ENCODE data around the gene DTD2. TPM values are rescaled to one million over a fixed set of nuclear protein-coding genes. Genes with fewer than 3 reads are reported as not detected.
"Not testable (repeated sequence)": the region's sequence is repeated elsewhere in the genome, so short reads cannot be mapped to it uniquely, and the experiment has no call there.

Gene DTD2
- total RNA-seq, 1 experiment from 2014 or later: 16.7 TPM

DNA sequence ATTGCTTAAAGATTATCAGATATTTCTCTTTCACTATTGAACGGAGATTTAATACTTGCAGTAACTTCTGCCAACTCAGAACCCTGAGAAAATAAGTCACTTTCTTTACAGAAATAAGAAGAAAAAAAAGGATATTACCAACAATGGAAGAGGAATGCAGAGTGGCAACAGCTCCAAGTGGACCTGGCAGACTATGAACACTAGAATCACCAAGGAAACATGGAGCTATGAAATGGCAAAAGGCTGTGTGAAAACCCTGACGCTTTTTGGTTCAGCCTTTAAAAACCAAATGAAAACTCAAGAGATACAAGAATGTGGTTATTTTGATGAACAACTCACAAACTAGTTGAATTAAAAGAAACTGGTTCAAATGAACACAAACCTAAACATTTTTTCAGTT is 17.7 kb downstream of the DTD2 start (continued):
- TF ChIP-seq, protein P1, sequence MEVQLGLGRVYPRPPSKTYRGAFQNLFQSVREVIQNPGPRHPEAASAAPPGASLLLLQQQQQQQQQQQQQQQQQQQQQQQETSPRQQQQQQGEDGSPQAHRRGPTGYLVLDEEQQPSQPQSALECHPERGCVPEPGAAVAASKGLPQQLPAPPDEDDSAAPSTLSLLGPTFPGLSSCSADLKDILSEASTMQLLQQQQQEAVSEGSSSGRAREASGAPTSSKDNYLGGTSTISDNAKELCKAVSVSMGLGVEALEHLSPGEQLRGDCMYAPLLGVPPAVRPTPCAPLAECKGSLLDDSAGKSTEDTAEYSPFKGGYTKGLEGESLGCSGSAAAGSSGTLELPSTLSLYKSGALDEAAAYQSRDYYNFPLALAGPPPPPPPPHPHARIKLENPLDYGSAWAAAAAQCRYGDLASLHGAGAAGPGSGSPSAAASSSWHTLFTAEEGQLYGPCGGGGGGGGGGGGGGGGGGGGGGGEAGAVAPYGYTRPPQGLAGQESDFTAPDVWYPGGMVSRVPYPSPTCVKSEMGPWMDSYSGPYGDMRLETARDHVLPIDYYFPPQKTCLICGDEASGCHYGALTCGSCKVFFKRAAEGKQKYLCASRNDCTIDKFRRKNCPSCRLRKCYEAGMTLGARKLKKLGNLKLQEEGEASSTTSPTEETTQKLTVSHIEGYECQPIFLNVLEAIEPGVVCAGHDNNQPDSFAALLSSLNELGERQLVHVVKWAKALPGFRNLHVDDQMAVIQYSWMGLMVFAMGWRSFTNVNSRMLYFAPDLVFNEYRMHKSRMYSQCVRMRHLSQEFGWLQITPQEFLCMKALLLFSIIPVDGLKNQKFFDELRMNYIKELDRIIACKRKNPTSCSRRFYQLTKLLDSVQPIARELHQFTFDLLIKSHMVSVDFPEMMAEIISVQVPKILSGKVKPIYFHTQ (CRISPR knock-in tag; IDR thresholded peaks at IDR 0.05): no peak
- TF ChIP-seq, protein P2, sequence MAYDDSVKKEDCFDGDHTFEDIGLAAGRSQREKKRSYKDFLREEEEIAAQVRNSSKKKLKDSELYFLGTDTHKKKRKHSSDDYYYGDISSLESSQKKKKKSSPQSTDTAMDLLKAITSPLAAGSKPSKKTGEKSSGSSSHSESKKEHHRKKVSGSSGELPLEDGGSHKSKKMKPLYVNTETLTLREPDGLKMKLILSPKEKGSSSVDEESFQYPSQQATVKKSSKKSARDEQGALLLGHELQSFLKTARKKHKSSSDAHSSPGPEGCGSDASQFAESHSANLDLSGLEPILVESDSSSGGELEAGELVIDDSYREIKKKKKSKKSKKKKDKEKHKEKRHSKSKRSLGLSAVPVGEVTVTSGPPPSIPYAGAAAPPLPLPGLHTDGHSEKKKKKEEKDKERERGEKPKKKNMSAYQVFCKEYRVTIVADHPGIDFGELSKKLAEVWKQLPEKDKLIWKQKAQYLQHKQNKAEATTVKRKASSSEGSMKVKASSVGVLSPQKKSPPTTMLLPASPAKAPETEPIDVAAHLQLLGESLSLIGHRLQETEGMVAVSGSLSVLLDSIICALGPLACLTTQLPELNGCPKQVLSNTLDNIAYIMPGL (CRISPR knock-in tag; IDR thresholded peaks at IDR 0.05): no peak
- no peak for TF ChIP-seq ELF4 (CRISPR knock-in tag; IDR thresholded peaks at IDR 0.05; ENCODE audit: low read depth)

DNA sequence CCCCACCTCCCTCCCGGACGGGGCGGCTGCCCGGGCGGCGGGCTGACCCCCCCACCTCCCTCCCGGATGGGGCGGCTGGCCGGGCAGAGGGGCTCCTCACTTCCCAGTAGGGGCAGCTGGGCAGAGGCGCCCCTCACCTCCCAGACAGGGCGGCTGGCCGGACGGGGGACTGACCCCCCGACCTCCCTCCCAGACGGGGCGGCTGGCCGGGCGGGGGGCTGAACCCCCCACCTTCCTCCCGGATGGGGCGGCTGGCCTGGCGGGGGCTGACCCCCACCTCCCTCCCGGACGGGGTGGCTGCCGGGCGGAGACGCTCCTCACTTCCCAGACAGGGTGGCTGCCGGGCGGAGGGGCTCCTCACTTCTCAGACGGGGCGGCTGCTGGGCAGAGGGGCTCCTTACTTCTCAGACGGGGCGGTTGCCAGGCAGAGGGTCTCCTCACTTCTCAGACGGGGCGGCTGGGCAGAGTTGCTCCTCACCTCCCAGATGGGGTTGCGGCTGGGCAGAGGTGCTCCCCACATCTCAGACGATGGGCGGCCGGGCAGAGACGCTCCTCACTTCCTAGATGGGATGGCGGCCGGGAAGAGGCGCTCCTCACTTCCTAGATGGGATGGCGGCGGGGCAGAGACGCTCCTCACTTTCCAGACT is 20.1 kb downstream of the DTD2 start:
- POLR2A ChIA-PET: not testable (repeated sequence)
- peaks cover 29% of the 10 kb centered on the region for H3K36me3 Mint-ChIP-seq

DNA sequence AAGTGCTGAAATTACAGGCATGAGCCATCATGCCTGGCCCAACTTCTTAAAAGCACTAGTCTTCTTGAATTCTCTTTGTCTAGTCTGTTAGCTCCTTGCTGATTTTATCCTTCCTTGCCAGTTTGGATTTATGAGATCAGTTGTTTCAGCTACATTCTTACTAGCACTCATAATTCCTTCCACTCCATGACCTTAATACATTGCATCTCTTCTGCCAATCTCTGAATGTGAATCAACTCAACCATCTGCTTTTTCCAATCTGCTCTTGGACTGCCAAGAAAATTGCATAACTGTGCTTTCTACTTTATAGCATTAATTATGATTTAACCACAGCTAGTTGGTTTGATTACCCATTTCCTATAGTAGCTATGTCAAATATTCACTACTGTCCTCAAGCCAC is 22.0 kb downstream of the DTD2 start:
- no peak for TF ChIP-seq GRHL2 (CRISPR knock-in tag; IDR thresholded peaks at IDR 0.05; ENCODE audit: insufficient replicate concordance, severe bottlenecking)
- TF ChIP-seq OVOL2 (CRISPR knock-in tag; IDR thresholded peaks at IDR 0.05; ENCODE audit: borderline replicate concordance): no peak
- TF ChIP-seq EMX1 (CRISPR knock-in tag; IDR thresholded peaks at IDR 0.05): no peak
- no peak for TF ChIP-seq TEAD1 (CRISPR knock-in tag; IDR thresholded peaks at IDR 0.05)
- TF ChIP-seq, protein P3, sequence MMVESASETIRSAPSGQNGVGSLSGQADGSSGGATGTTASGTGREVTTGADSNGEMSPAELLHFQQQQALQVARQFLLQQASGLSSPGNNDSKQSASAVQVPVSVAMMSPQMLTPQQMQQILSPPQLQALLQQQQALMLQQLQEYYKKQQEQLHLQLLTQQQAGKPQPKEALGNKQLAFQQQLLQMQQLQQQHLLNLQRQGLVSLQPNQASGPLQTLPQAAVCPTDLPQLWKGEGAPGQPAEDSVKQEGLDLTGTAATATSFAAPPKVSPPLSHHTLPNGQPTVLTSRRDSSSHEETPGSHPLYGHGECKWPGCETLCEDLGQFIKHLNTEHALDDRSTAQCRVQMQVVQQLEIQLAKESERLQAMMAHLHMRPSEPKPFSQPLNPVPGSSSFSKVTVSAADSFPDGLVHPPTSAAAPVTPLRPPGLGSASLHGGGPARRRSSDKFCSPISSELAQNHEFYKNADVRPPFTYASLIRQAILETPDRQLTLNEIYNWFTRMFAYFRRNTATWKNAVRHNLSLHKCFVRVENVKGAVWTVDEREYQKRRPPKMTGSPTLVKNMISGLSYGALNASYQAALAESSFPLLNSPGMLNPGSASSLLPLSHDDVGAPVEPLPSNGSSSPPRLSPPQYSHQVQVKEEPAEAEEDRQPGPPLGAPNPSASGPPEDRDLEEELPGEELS (CRISPR knock-in tag; IDR thresholded peaks at IDR 0.05): no peak
- TF ChIP-seq MXD4 (CRISPR knock-in tag; IDR thresholded peaks at IDR 0.05; ENCODE audit: borderline replicate concordance): no peak
- TF ChIP-seq, protein P4, sequence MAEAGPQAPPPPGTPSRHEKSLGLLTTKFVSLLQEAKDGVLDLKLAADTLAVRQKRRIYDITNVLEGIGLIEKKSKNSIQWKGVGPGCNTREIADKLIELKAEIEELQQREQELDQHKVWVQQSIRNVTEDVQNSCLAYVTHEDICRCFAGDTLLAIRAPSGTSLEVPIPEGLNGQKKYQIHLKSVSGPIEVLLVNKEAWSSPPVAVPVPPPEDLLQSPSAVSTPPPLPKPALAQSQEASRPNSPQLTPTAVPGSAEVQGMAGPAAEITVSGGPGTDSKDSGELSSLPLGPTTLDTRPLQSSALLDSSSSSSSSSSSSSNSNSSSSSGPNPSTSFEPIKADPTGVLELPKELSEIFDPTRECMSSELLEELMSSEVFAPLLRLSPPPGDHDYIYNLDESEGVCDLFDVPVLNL (CRISPR knock-in tag; IDR thresholded peaks at IDR 0.05; ENCODE audit: borderline replicate concordance, low read depth): no peak
- TF ChIP-seq RELA (CRISPR knock-in tag; IDR thresholded peaks at IDR 0.05; ENCODE audit: borderline replicate concordance): no peak
- TF ChIP-seq, protein P2 (CRISPR knock-in tag; IDR thresholded peaks at IDR 0.05): no peak
- TF ChIP-seq, protein P5, sequence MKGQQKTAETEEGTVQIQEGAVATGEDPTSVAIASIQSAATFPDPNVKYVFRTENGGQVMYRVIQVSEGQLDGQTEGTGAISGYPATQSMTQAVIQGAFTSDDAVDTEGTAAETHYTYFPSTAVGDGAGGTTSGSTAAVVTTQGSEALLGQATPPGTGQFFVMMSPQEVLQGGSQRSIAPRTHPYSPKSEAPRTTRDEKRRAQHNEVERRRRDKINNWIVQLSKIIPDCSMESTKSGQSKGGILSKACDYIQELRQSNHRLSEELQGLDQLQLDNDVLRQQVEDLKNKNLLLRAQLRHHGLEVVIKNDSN (CRISPR knock-in tag; IDR thresholded peaks at IDR 0.05): no peak
- TF ChIP-seq, protein P6, sequence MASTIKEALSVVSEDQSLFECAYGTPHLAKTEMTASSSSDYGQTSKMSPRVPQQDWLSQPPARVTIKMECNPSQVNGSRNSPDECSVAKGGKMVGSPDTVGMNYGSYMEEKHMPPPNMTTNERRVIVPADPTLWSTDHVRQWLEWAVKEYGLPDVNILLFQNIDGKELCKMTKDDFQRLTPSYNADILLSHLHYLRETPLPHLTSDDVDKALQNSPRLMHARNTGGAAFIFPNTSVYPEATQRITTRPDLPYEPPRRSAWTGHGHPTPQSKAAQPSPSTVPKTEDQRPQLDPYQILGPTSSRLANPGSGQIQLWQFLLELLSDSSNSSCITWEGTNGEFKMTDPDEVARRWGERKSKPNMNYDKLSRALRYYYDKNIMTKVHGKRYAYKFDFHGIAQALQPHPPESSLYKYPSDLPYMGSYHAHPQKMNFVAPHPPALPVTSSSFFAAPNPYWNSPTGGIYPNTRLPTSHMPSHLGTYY (CRISPR knock-in tag; IDR thresholded peaks at IDR 0.05): no peak
- no peak for TF ChIP-seq NFATC4 (CRISPR knock-in tag; IDR thresholded peaks at IDR 0.05)
- TF ChIP-seq, protein P7, sequence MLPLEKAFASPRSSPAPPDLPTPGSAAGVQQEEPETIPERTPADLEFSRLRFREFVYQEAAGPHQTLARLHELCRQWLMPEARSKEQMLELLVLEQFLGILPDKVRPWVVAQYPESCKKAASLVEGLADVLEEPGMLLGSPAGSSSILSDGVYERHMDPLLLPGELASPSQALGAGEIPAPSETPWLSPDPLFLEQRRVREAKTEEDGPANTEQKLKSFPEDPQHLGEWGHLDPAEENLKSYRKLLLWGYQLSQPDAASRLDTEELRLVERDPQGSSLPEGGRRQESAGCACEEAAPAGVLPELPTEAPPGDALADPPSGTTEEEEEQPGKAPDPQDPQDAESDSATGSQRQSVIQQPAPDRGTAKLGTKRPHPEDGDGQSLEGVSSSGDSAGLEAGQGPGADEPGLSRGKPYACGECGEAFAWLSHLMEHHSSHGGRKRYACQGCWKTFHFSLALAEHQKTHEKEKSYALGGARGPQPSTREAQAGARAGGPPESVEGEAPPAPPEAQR (CRISPR knock-in tag; IDR thresholded peaks at IDR 0.05): no peak
- no peak overlapping the region for H3K27ac Mint-ChIP-seq
- H3K27me3 Mint-ChIP-seq (ENCODE audit: low read depth): no peaks in the 10 kb centered on the region; the same call in 1 of the 2 replicates
- POLR2A ChIA-PET: no interaction called here
- H3K4me1 Mint-ChIP-seq: no peaks in the 10 kb centered on the region
- ATAC-seq: no peak
- no peak overlapping the region for H3K4me3 Mint-ChIP-seq
- H3K9me3 Mint-ChIP-seq: peaks cover 33% of the 10 kb centered on the region
- peaks cover 38% of the 10 kb centered on the region for H3K36me3 Mint-ChIP-seq
- CTCF ChIA-PET: interaction anchor here (0.5 kb wide), 1 partner anchor 18 kb away, joined by 3 read pairs; no protein-coding TSS in a partner anchor
- DNase-seq (ENCODE audit: low spot score): no peak

More for the DNA sequence above, 20.1 kb downstream of the DTD2 start:
- H3K9me3 Mint-ChIP-seq: peaks cover 24% of the 10 kb centered on the region
- H3K4me3 Mint-ChIP-seq; H3K27ac Mint-ChIP-seq; ATAC-seq; DNase-seq (ENCODE audit: low spot score); CTCF ChIA-PET; H3K4me1 Mint-ChIP-seq; H3K27me3 Mint-ChIP-seq (ENCODE audit: low read depth): not testable (repeated sequence)
